K562 treated with DMSO at 1 percent for 12 hours (cell line): ENCODE results near the gene PHRF1. TPM values are rescaled to one million over a fixed set of nuclear protein-coding genes. Genes with fewer than 3 reads are reported as not detected.

Source experiments
- total RNA-seq: library from RNA; unstranded; fragments of 300-600 nt; gene quantifications from 2 replicates; pipeline ENCODE4 v1.2.3, GENCODE V29; 2022; ENCODE audit not compliant: insufficient read depth

PHRF1 gene, protein sequence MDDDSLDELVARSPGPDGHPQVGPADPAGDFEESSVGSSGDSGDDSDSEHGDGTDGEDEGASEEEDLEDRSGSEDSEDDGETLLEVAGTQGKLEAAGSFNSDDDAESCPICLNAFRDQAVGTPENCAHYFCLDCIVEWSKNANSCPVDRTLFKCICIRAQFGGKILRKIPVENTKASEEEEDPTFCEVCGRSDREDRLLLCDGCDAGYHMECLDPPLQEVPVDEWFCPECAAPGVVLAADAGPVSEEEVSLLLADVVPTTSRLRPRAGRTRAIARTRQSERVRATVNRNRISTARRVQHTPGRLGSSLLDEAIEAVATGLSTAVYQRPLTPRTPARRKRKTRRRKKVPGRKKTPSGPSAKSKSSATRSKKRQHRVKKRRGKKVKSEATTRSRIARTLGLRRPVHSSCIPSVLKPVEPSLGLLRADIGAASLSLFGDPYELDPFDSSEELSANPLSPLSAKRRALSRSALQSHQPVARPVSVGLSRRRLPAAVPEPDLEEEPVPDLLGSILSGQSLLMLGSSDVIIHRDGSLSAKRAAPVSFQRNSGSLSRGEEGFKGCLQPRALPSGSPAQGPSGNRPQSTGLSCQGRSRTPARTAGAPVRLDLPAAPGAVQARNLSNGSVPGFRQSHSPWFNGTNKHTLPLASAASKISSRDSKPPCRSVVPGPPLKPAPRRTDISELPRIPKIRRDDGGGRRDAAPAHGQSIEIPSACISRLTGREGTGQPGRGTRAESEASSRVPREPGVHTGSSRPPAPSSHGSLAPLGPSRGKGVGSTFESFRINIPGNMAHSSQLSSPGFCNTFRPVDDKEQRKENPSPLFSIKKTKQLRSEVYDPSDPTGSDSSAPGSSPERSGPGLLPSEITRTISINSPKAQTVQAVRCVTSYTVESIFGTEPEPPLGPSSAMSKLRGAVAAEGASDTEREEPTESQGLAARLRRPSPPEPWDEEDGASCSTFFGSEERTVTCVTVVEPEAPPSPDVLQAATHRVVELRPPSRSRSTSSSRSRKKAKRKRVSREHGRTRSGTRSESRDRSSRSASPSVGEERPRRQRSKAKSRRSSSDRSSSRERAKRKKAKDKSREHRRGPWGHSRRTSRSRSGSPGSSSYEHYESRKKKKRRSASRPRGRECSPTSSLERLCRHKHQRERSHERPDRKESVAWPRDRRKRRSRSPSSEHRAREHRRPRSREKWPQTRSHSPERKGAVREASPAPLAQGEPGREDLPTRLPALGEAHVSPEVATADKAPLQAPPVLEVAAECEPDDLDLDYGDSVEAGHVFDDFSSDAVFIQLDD (N-terminal part only)
- total RNA-seq = 9.8 and 21.1 TPM in 2 replicates

GRCh38 chr11:575996-576768 lies at the start of gene PHRF1:
Gene PHRF1, plus strand, starts transcription at chr11:576470. Its CDS starts 5,043 bp downstream, at chr11:581513.

GRCh38 chr11:535519-536454 lies 40.5 kb upstream of the PHRF1 start, which contains the start of gene HRAS:
Gene HRAS, minus strand, starts transcription at chr11:535576.

GRCh38 chr11:536841-537621 lies 39.2 kb upstream of the PHRF1 start, which contains the start of gene LRRC56:
Gene LRRC56, plus strand, starts transcription at chr11:537527. Its CDS starts 3,158 bp downstream, at chr11:540685.

DNA sequence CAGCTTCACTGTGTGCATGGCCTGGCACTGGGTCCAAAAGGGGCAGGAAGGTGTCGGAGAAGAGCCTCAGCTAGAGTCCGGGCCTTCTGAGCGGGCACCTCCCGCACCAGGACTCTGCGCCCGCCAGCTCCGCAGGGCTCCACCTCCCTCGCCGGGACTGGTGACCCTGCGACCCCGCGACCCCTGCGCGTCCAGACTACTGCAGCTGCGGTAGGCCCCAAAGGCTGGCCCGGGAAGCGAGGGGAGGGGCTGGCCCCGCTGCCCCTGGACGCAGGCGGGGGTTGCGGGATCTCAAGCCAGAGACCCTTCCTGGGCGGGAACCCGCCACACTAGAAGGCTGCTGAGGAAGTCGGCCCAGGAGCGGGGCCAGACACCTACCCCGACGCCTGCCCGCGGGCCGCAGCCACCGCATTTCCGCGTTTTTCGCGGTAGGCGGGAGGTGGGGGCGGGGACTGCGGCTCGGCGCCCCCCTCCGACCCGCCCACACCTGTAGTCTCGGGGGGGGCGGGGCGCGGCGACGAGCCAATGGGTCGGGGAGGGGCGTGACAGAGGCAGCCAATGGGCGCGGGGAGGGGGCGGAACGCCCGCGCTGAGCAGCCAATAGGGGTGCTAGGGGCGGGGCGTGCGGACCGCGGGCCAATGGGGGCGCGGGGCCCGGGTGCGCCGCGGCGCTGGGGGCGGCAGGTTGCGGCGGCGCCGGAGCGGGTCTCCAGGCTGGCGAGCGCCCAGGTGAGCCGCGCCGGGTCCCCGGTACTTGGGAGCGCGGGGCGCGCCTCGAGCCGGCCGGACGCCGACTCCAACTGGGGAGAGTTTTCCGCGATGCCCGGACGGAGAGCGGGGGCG lies 15.7 kb upstream of the PHRF1 start, which contains the start of the genes LMNTD2 and RASSF7:
LMNTD2 (minus strand) TSS at position 434 of the 843 bp plus-strand sequence; CDS start at position 412, 22 bp downstream.
RASSF7 (plus strand) TSS at position 666 of the 843 bp plus-strand sequence. CDS start 799 bp downstream, outside the sequence.

GRCh38 chr11:615504-616319 lies 39.4 kb downstream of the PHRF1 start, which contains the start of gene IRF7:
Gene IRF7, minus strand, starts transcription at chr11:615950. Its CDS starts 586 bp downstream, at chr11:615364.

GRCh38 chr11:624705-625635 lies 48.7 kb downstream of the PHRF1 start, which contains the start of gene CDHR5:
Gene CDHR5, minus strand, starts transcription at chr11:624955. Its CDS starts 53 bp downstream, at chr11:624902.

GRCh38 chr11:626475-627307 lies 50.4 kb downstream of the PHRF1 start, which contains the start of gene SCT:
Gene SCT, minus strand, starts transcription at chr11:627181. Its CDS starts 38 bp downstream, at chr11:627143.

DNA sequence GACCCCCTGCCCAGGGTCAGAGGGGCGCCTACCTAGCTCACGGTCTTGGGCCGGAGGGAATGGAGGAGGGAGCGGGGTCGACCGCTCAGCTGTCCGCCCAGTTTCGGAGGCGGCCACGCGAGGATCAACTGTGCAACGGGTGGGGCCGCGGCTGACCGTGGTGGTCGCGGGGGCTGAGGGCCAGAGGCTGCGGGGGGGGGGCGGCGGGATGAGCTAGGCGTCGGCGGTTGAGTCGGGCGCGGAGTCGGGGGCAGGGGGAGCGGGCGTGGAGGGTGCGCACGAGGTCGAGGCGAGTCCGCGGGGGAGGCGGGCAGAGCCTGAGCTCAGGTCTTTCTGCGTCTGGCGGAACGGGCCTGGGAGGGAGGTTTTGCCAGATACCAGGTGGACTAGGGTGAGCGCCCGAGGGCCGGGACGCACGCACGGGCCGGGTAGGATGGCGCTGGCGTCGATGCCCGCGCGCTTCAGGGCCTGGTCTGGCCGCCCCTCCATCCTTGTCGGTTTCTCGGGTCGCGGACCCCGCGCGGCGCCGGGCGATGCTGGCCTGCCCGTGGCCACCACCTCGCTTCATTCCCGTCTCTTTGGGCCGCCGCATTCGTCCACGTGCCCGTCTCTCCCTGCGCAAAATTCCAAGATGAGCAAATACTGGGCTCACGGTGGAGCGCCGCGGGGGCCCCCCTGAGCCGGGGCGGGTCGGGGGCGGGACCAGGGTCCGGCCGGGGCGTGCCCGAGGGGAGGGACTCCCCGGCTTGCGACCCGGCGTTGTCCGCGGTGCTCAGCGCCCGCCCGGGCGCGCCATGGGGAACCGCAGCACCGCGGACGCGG lies 60.5 kb downstream of the PHRF1 start, which contains the start of gene DRD4:
DRD4 (plus strand) TSS at position 759 of the 822 bp plus-strand sequence; CDS start at position 795, 36 bp downstream.

Other genes starting within 250 kb of the PHRF1 start
- 14.1 and 23.4 TPM in 2 replicates for gene B4GALNT4, start 207.0 kb upstream of the PHRF1 start, total RNA-seq
- 59.0 and 60.2 TPM in 2 replicates for gene PKP3, start 182.3 kb upstream of the PHRF1 start, total RNA-seq
- 155 and 218 TPM in 2 replicates for gene SIGIRR, start 161.5 kb upstream of the PHRF1 start, total RNA-seq
- gene ANO9, start 134.5 kb upstream of the PHRF1 start, total RNA-seq = 5.6 and 11.0 TPM in 2 replicates
- gene PTDSS2, start 126.2 kb upstream of the PHRF1 start, total RNA-seq = 48.3 and 52.0 TPM in 2 replicates
- gene RNH1, start 69.2 kb upstream of the PHRF1 start, total RNA-seq = 164 and 185 TPM in 2 replicates
- 30.0 and 51.1 TPM in 2 replicates for gene HRAS, start 40.9 kb upstream of the PHRF1 start, total RNA-seq
- gene LRRC56, start 38.9 kb upstream of the PHRF1 start, total RNA-seq = 1.9 and 3.7 TPM in 2 replicates
- gene LMNTD2, start 15.7 kb upstream of the PHRF1 start, total RNA-seq = 2.0 and 2.8 TPM in 2 replicates
- gene RASSF7, start 15.5 kb upstream of the PHRF1 start, total RNA-seq = 40.8 and 66.7 TPM in 2 replicates
- 41.5 and 44.6 TPM in 2 replicates for gene IRF7, start 39.5 kb downstream of the PHRF1 start, total RNA-seq
- gene CDHR5, start 48.5 kb downstream of the PHRF1 start, total RNA-seq = not detected in 2 replicates
- not detected in 2 replicates for gene SCT, start 50.7 kb downstream of the PHRF1 start, total RNA-seq
- gene DRD4, start 60.8 kb downstream of the PHRF1 start, total RNA-seq = 0.88 and 1.6 TPM in 2 replicates
- 51.5 and 67.2 TPM in 2 replicates for gene DEAF1, start 118.8 kb downstream of the PHRF1 start, total RNA-seq
- 19.1 and 32.6 TPM in 2 replicates for gene TMEM80, start 119.3 kb downstream of the PHRF1 start, total RNA-seq
- gene EPS8L2, start 129.8 kb downstream of the PHRF1 start, total RNA-seq = 5.2 and 7.1 TPM in 2 replicates
- 543 and 606 TPM in 2 replicates for gene TALDO1, start 171.0 kb downstream of the PHRF1 start, total RNA-seq
- gene GATD1, start 201.0 kb downstream of the PHRF1 start, total RNA-seq = 27.5 and 66.9 TPM in 2 replicates
- 0.69 TPM in 1 of 2 replicates, not detected in the other for gene CEND1, start 213.6 kb downstream of the PHRF1 start, total RNA-seq
- gene SLC25A22, start 221.8 kb downstream of the PHRF1 start, total RNA-seq = 21.6 and 29.4 TPM in 2 replicates
- 22.8 and 31.5 TPM in 2 replicates for gene PIDD1, start 228.8 kb downstream of the PHRF1 start, total RNA-seq
- gene RPLP2, start 233.5 kb downstream of the PHRF1 start, total RNA-seq = 1,821 and 2,673 TPM in 2 replicates
- 139 and 145 TPM in 2 replicates for gene PNPLA2, start 242.4 kb downstream of the PHRF1 start, total RNA-seq